ENCODE results near the gene B3GALT6. TPM values are rescaled to one million over a fixed set of nuclear protein-coding genes. Genes with fewer than 3 reads are reported as not detected.
A peak's percentile ranks its signal among the peaks of the same experiment; 100 is the strongest.
"Not testable (repeated sequence)": the region's sequence is repeated elsewhere in the genome, so short reads cannot be mapped to it uniquely, and the experiment has no call there.

The B3GALT6 gene
- 10 to 100 TPM; 10.9 to 16.7 TPM for total RNA-seq

GRCh38 chr1:1232208-1232795 lies at the start of gene B3GALT6:
Gene B3GALT6, plus strand, starts transcription at chr1:1232237. Its CDS starts 42 bp downstream, at chr1:1232279.
- Mint-ChIP-seq H3K36me3 (ENCODE audit: low read depth) (peaks cover 47% of the 10 kb centered on the region), H3K27ac (peak within 1 kb of the TSS; percentile 95), H3K4me3 (peak within 1 kb of the TSS; percentile 96), H3K9me3 (no peaks in the 10 kb centered on the region), H3K27me3 (no peaks in the 10 kb centered on the region), H3K4me1 (peaks cover 19% of the 10 kb centered on the region)
- no peak for ATAC-seq (replicated peaks)

- H3K27ac Mint-ChIP-seq = no peak overlapping the region
- H3K27me3 Mint-ChIP-seq = no peaks in the 10 kb centered on the region
- H3K9me3 Mint-ChIP-seq = no peaks in the 10 kb centered on the region
- H3K4me1 Mint-ChIP-seq = no peaks in the 10 kb centered on the region
- no peak overlapping the region for H3K4me3 Mint-ChIP-seq
- no peak for ATAC-seq (replicated peaks)
- H3K36me3 Mint-ChIP-seq (ENCODE audit: low read depth) = no peaks in the 10 kb centered on the region
Measured at GRCh38 chr1:1182491-1183220, 49.4 kb upstream of the B3GALT6 start.

- H3K9me3 Mint-ChIP-seq = no peaks in the 10 kb centered on the region
- H3K4me1 Mint-ChIP-seq = no peaks in the 10 kb centered on the region
- no peak for ATAC-seq (replicated peaks)
- no peaks in the 10 kb centered on the region for H3K27me3 Mint-ChIP-seq
- no peak overlapping the region for H3K4me3 Mint-ChIP-seq
- H3K36me3 Mint-ChIP-seq (ENCODE audit: low read depth) = no peaks in the 10 kb centered on the region
- H3K27ac Mint-ChIP-seq = peak overlapping the region; percentile 46
Measured at GRCh38 chr1:1183221-1183747, 48.8 kb upstream of the B3GALT6 start.

GRCh38 chr1:1183833-1184775 lies 47.9 kb upstream of the B3GALT6 start:
- ATAC-seq (replicated peaks) = no peak
- Mint-ChIP-seq H3K27ac (peak overlapping the region; percentile 46), H3K27me3 (no peaks in the 10 kb centered on the region), H3K9me3 (no peaks in the 10 kb centered on the region), H3K36me3 (ENCODE audit: low read depth) (no peaks in the 10 kb centered on the region), H3K4me1 (no peaks in the 10 kb centered on the region), H3K4me3 (no peak overlapping the region)

- no peak for ATAC-seq (replicated peaks)
- Mint-ChIP-seq H3K27me3 (no peaks in the 10 kb centered on the region), H3K27ac (no peak overlapping the region), H3K9me3 (no peaks in the 10 kb centered on the region), H3K4me1 (no peaks in the 10 kb centered on the region), H3K4me3 (no peak overlapping the region), H3K36me3 (ENCODE audit: low read depth) (no peaks in the 10 kb centered on the region)
Measured at GRCh38 chr1:1185101-1185765, 46.8 kb upstream of the B3GALT6 start.

GRCh38 chr1:1187938-1188337 lies 44.1 kb upstream of the B3GALT6 start:
- no peak overlapping the region for H3K27ac Mint-ChIP-seq
- no peak overlapping the region for H3K4me3 Mint-ChIP-seq
- no peaks in the 10 kb centered on the region for H3K27me3 Mint-ChIP-seq
- no peaks in the 10 kb centered on the region for H3K36me3 Mint-ChIP-seq (ENCODE audit: low read depth)
- no peak for ATAC-seq (replicated peaks)
- H3K4me1 Mint-ChIP-seq = no peaks in the 10 kb centered on the region
- H3K9me3 Mint-ChIP-seq = no peaks in the 10 kb centered on the region

- Mint-ChIP-seq H3K36me3 (ENCODE audit: low read depth) (no peaks in the 10 kb centered on the region), H3K4me1 (no peaks in the 10 kb centered on the region), H3K27me3 (no peaks in the 10 kb centered on the region), H3K9me3 (no peaks in the 10 kb centered on the region), H3K4me3 (no peak overlapping the region), H3K27ac (no peak overlapping the region)
- ATAC-seq (replicated peaks) = no peak
Measured at GRCh38 chr1:1189111-1189510, 42.9 kb upstream of the B3GALT6 start.

GRCh38 chr1:1191734-1192133 lies 40.3 kb upstream of the B3GALT6 start:
- peak overlapping the region; percentile 5 for H3K27ac Mint-ChIP-seq
- no peak overlapping the region for H3K4me3 Mint-ChIP-seq
- H3K27me3 Mint-ChIP-seq = no peaks in the 10 kb centered on the region
- H3K36me3 Mint-ChIP-seq (ENCODE audit: low read depth) = no peaks in the 10 kb centered on the region
- ATAC-seq (replicated peaks) = no peak
- peaks cover 10% of the 10 kb centered on the region for H3K4me1 Mint-ChIP-seq
- no peaks in the 10 kb centered on the region for H3K9me3 Mint-ChIP-seq

- H3K27me3 Mint-ChIP-seq = no peaks in the 10 kb centered on the region
- H3K27ac Mint-ChIP-seq = peak overlapping the region; percentile 61
- no peak for ATAC-seq (replicated peaks)
- H3K36me3 Mint-ChIP-seq (ENCODE audit: low read depth) = no peaks in the 10 kb centered on the region
- peak overlapping the region; percentile 13 for H3K4me3 Mint-ChIP-seq
- peaks cover 10% of the 10 kb centered on the region for H3K4me1 Mint-ChIP-seq
- no peaks in the 10 kb centered on the region for H3K9me3 Mint-ChIP-seq
Measured at GRCh38 chr1:1194723-1195122, 37.3 kb upstream of the B3GALT6 start.

GRCh38 chr1:1195726-1196125 lies 36.3 kb upstream of the B3GALT6 start:
- peak overlapping the region; percentile 61 for H3K27ac Mint-ChIP-seq
- H3K9me3 Mint-ChIP-seq; H3K27me3 Mint-ChIP-seq; H3K4me3 Mint-ChIP-seq; H3K36me3 Mint-ChIP-seq (ENCODE audit: low read depth); ATAC-seq (replicated peaks): not testable (repeated sequence)
- peaks cover 14% of the 10 kb centered on the region for H3K4me1 Mint-ChIP-seq

- ATAC-seq (replicated peaks) = no peak
- no peak overlapping the region for H3K4me3 Mint-ChIP-seq
- H3K9me3 Mint-ChIP-seq = no peaks in the 10 kb centered on the region
- peak overlapping the region; percentile 78 for H3K27ac Mint-ChIP-seq
- peaks cover 14% of the 10 kb centered on the region for H3K4me1 Mint-ChIP-seq
- H3K27me3 Mint-ChIP-seq = no peaks in the 10 kb centered on the region
- H3K36me3 Mint-ChIP-seq (ENCODE audit: low read depth) = peaks cover 7% of the 10 kb centered on the region
Measured at GRCh38 chr1:1196431-1197187, 35.4 kb upstream of the B3GALT6 start.

- no peak overlapping the region for H3K4me3 Mint-ChIP-seq
- no peaks in the 10 kb centered on the region for H3K9me3 Mint-ChIP-seq
- peak overlapping the region; percentile 78 for H3K27ac Mint-ChIP-seq
- ATAC-seq (replicated peaks) = no peak
- peaks cover 7% of the 10 kb centered on the region for H3K36me3 Mint-ChIP-seq (ENCODE audit: low read depth)
- peaks cover 14% of the 10 kb centered on the region for H3K4me1 Mint-ChIP-seq
- H3K27me3 Mint-ChIP-seq = no peaks in the 10 kb centered on the region
Measured at GRCh38 chr1:1197188-1197500, 34.9 kb upstream of the B3GALT6 start.

- Mint-ChIP-seq H3K9me3 (no peaks in the 10 kb centered on the region), H3K36me3 (ENCODE audit: low read depth) (peaks cover 9% of the 10 kb centered on the region), H3K27me3 (no peaks in the 10 kb centered on the region), H3K4me1 (peaks cover 14% of the 10 kb centered on the region), H3K27ac (no peak overlapping the region), H3K4me3 (no peak overlapping the region)
- no peak for ATAC-seq (replicated peaks)
Measured at GRCh38 chr1:1197551-1198422, 34.2 kb upstream of the B3GALT6 start.
